ENCODE data around the gene GRB2. TPM values are rescaled to one million over a fixed set of nuclear protein-coding genes. Genes with fewer than 3 reads are reported as not detected.
A peak's percentile ranks its signal among the peaks of the same experiment; 100 is the strongest.
"Not testable (repeated sequence)": the region's sequence is repeated elsewhere in the genome, so short reads cannot be mapped to it uniquely, and the experiment has no call there.

GRB2 gene
- 10 to 100 TPM; 88.3 to 95.7 TPM for total RNA-seq

GRCh38 chr17:75405365-75406221 is at the start of gene GRB2:
Gene GRB2 (minus strand): TSS chr17:75405678. CDS start chr17:75393628, 12,050 bp downstream.
- no peaks in the 10 kb centered on the region for H3K4me1 ChIP-seq (replicated peaks)
- peak; percentile 91 for TF ChIP-seq POLR2A (IDR thresholded peaks at IDR 0.05)
- TF ChIP-seq CTCF (IDR thresholded peaks at IDR 0.05), result peak in 3 of 4 experiments; percentile 13 to 30 (median 18)
- TF ChIP-seq POLR2AphosphoS5 (IDR thresholded peaks at IDR 0.05), result peak; percentile 96
- H3K27me3 ChIP-seq (replicated peaks; ENCODE audit: insufficient read depth), result no peaks in the 10 kb centered on the region
- H3K9me3 ChIP-seq, result no peaks in the 10 kb centered on the region
- peak within 1 kb of the TSS; percentile 76 to 82 for H3K27ac ChIP-seq
- H3K4me3 ChIP-seq, result peak within 1 kb of the TSS; percentile 78 to 84
- H3K36me3 ChIP-seq, result no peaks in the 10 kb centered on the region
- WGBS, result under 1% methylated on average over 60 of the region's 74 CpGs
- DNase-seq (ENCODE audit: low spot score), result peak; percentile 98
- intact Hi-C loops (cut with DNase I), result loop anchor here (2.0 kb wide), 1 partner anchor 83 kb away; no protein-coding TSS in a partner anchor

- H3K4me1 ChIP-seq (replicated peaks); intact Hi-C loops (cut with DNase I); H3K9me3 ChIP-seq; H3K27ac ChIP-seq; H3K4me3 ChIP-seq; H3K27me3 ChIP-seq (replicated peaks; ENCODE audit: insufficient read depth); H3K36me3 ChIP-seq; DNase-seq (ENCODE audit: low spot score): not testable (repeated sequence)
- WGBS, result 96% methylated on average over 3 of the region's 3 CpGs
Observed at GRCh38 chr17:75454672-75455071, 49.2 kb upstream of the GRB2 start.

GRCh38 chr17:75454193-75454592 is 48.7 kb upstream of the GRB2 start:
- no peak for DNase-seq (ENCODE audit: low spot score)
- no peaks in the 10 kb centered on the region for H3K36me3 ChIP-seq
- H3K4me3 ChIP-seq, result no peak overlapping the region
- intact Hi-C loops (cut with DNase I), result no loop called here
- TF ChIP-seq CTCF (IDR thresholded peaks at IDR 0.05), result no peak
- TF ChIP-seq POLR2AphosphoS5 (IDR thresholded peaks at IDR 0.05), result no peak
- no peak for TF ChIP-seq POLR2A (IDR thresholded peaks at IDR 0.05)
- no peaks in the 10 kb centered on the region for H3K27me3 ChIP-seq (replicated peaks; ENCODE audit: insufficient read depth)
- no peaks in the 10 kb centered on the region for H3K9me3 ChIP-seq
- H3K27ac ChIP-seq, result no peak overlapping the region
- peaks cover 5% of the 10 kb centered on the region for H3K4me1 ChIP-seq (replicated peaks)

GRCh38 chr17:75450270-75450669 is 44.8 kb upstream of the GRB2 start:
- DNase-seq (ENCODE audit: low spot score), result no peak
- H3K36me3 ChIP-seq, result no peaks in the 10 kb centered on the region
- no peaks in the 10 kb centered on the region for H3K4me1 ChIP-seq (replicated peaks)
- TF ChIP-seq POLR2AphosphoS5 (IDR thresholded peaks at IDR 0.05) (no peak), CTCF (IDR thresholded peaks at IDR 0.05) (no peak), POLR2A (IDR thresholded peaks at IDR 0.05) (no peak)
- H3K27me3 ChIP-seq (replicated peaks; ENCODE audit: insufficient read depth), result no peaks in the 10 kb centered on the region
- H3K27ac ChIP-seq, result no peak overlapping the region
- 79% methylated on average over 4 of the region's 4 CpGs for WGBS
- no peak overlapping the region for H3K4me3 ChIP-seq
- no peaks in the 10 kb centered on the region for H3K9me3 ChIP-seq
- intact Hi-C loops (cut with DNase I), result no loop called here

- TF ChIP-seq POLR2A (IDR thresholded peaks at IDR 0.05) (no peak), POLR2AphosphoS5 (IDR thresholded peaks at IDR 0.05) (no peak), CTCF (IDR thresholded peaks at IDR 0.05) (no peak)
- no peak overlapping the region for H3K27ac ChIP-seq
Observed at GRCh38 chr17:75447951-75448856, 42.7 kb upstream of the GRB2 start.

GRCh38 chr17:75445896-75446295 is 40.4 kb upstream of the GRB2 start:
- H3K4me1 ChIP-seq (replicated peaks); H3K4me3 ChIP-seq; intact Hi-C loops (cut with DNase I); H3K27ac ChIP-seq; H3K27me3 ChIP-seq (replicated peaks; ENCODE audit: insufficient read depth); H3K36me3 ChIP-seq; DNase-seq (ENCODE audit: low spot score); H3K9me3 ChIP-seq: not testable (repeated sequence)
- WGBS, result 90% methylated on average over 6 of the region's 6 CpGs

More at GRCh38 chr17:75447951-75448856, 42.7 kb upstream of the GRB2 start:
- no peak overlapping the region for H3K4me3 ChIP-seq
- no peaks in the 10 kb centered on the region for H3K36me3 ChIP-seq
- 83% methylated on average over 17 of the region's 17 CpGs for WGBS
- no peaks in the 10 kb centered on the region for H3K27me3 ChIP-seq (replicated peaks; ENCODE audit: insufficient read depth)
- H3K9me3 ChIP-seq, result no peaks in the 10 kb centered on the region
- intact Hi-C loops (cut with DNase I), result no loop called here
- no peak for DNase-seq (ENCODE audit: low spot score)
- H3K4me1 ChIP-seq (replicated peaks), result no peaks in the 10 kb centered on the region

Data from prostate gland (tissue), 2 donors.